HT1080 (cell line): ENCODE measurements around the gene CNTNAP2. TPM values are rescaled to one million over a fixed set of nuclear protein-coding genes. Genes with fewer than 3 reads are reported as not detected.
A peak's percentile ranks its signal among the peaks of the same experiment; 100 is the strongest.
"Not testable (repeated sequence)": the region's sequence is repeated elsewhere in the genome, so short reads cannot be mapped to it uniquely, and the experiment has no call there.

Experiments used
- DNase-seq: peaks from one replicate; pipeline ENCODE4 v3.0.0-alpha.2; 2015; ENCODE audit warnings: low read depth
- total RNA-seq: library from RNA; depleted of rRNA; stranded (reverse); fragments of >200 nt; shearing (Covaris generic); gene quantifications from 2 replicates; pipeline ENCODE4 v1.2.3, GENCODE V29; 2014

The CNTNAP2 gene
- total RNA-seq, 1 experiment from 2014 or later: not detected

- no peak for DNase-seq
These were observed 2159.9 kb downstream of the CNTNAP2 start for GRCh38 chr7:148276314-148277041.

- DNase-seq: no peak
These were observed 2160.6 kb downstream of the CNTNAP2 start for GRCh38 chr7:148277042-148277660.

DNA sequence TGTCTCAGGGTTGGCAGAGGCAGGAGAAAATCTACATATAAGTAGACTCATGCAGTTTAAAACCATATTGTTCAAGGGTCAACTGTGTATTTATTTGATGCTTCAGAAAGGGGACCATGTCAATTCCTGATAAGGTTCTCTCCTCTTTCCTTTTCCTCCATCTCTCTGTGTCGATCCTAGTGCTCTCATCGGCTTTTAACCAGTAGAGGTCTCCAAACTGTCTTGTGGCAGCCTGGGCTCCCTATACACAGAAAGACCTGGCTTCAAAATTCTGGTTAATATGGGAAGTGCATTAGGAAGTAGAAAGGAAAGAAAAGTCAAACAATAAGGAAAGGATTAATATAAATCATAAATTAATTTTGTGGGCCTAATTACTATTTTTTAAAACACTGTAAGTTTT lies 2169.5 kb downstream of the CNTNAP2 start:
- DNase-seq: no peak

GRCh38 chr7:148287538-148287937 lies 2170.9 kb downstream of the CNTNAP2 start:
- DNase-seq: no peak

DNA sequence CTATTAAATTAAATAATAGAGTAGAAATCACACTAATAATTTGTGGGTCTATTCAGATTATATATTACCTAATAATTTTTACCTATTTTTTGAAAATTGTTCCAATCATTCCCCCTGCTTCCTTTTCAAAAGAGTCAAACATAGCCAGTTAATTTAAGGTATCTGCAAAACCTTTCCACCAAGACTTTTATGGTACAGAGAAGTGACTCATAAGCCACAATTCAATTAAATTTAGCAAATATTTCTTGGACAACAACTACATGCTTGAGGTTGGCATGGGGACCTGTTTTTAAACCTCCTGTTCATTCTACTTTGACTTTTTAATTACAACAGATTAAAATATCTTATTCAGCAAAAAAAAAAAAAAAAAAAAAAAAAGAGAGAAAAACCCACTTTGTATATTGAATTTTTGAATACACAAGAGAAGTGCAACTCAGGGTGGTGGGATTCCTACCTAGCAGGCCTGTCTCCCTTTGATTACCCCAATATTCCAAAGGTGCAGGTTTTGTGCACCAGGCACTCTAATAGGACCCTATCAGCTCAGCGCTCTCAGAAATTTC lies 2172.1 kb downstream of the CNTNAP2 start:
- DNase-seq: no peak

DNA sequence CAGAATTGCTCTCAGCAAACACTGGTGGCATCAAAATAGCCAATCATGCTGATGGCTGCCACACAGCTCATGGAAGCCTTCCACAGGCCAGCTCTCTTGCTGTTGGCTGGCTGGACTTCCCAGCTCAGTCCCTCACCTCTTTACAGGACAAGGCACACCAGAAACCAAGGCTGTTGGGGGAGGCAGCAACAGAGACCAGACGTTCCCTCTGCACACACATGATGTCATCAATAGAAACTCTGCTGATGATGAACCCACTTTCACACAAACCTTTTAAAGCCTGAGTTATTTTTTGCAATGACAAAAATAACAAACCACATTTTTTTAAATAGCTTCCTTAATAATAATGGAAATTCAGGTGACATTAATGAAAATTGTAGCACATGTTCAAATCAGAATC lies 2173.0 kb downstream of the CNTNAP2 start:
- no peak for DNase-seq

DNA sequence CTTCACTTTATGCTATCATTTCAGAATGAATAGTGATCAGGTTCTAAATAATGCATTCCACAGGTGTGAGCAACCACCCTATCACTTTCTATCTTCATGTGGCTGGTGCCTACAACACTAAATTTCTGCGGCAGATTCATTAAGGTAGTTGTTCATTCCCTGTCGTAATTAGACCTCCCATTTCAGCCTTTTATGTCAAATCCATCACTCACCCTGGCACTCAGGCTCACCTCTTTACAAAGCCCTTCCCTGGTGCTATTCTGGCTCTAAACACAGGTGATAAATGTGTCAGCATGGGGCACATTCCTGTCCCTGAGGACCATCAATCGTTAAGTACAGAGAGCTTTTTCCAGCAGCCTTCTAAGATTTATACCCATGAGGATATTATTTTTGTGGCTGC lies 2173.9 kb downstream of the CNTNAP2 start:
- DNase-seq: no peak

DNA sequence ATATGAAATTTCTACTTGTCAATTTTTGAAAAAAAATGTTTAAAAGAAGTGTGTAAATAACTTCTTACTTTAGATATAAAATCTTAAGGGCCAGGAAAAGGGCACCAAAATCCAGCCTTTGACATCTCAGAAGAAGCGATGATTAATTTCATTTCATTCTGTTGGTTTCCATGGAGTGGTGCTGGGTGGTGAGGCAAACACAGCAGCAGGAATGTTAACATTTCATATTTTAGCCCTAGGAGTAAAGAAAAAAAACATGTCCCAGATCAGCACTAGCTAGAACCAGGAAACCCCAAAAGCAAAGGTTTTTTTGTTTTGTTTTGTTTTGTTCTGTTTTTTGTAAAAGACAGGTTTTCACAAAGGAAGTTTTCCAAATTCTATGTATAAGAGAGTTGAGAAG lies 2175.2 kb downstream of the CNTNAP2 start:
- no peak for DNase-seq

DNA sequence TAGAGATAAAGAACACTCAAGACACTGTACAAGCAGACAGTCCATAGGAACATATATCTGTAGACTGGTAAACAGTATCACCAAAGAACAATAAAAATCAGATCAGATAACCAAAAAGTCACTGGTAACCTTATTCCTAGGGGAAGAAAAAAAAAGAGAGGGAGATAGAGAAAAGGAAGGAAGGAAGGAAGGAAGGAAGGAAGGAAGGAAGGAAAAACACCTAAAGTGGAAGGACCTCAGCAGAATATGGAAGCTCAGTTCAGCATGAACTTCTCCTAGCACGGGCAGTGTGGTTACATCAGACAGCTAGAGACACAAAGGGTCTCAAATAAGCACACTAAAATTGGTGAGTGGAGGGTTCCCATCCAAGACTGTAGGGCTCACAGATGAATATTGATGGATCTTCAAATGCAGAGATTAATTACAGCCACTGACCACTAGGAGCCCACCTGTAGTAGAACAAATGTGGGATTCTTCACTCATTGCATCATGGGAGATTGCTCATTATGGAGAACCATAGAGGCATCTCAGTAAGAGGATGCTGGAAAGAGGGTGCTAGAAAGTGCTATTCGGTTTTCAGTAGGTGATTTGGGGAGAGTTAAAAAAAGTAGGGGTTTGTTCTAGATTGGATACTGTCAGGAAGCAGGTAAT lies 2180.5 kb downstream of the CNTNAP2 start:
- peak; percentile 1 for DNase-seq

- DNase-seq: not testable (repeated sequence)
These were observed 2182.2 kb downstream of the CNTNAP2 start for GRCh38 chr7:148298768-148299167.

GRCh38 chr7:148299350-148300276 lies 2183.0 kb downstream of the CNTNAP2 start:
- no peak for DNase-seq

DNA sequence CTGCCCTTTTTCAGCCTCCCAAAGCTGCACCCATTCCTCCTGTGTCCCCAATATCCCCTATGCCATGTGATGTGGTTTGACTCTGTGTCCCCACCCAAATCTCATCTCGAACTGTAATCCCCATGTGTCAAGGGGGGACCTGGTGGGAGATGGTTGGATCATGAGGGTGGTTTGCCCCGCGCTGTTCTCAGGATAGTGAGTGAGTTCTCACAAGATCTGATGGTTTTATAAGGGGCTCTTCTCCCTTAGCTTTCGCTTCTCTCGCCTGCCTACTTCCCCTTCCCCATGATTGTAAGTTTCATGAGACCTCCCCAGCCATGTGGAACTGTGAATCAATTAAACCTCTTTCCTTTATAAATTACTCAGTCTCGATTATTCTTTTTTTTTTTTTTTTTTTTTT lies 2185.8 kb downstream of the CNTNAP2 start:
- DNase-seq: not testable (repeated sequence)

GRCh38 chr7:148303295-148304082 lies 2186.9 kb downstream of the CNTNAP2 start:
- no peak for DNase-seq

GRCh38 chr7:148304083-148304335 lies 2187.4 kb downstream of the CNTNAP2 start:
- DNase-seq: no peak

DNA sequence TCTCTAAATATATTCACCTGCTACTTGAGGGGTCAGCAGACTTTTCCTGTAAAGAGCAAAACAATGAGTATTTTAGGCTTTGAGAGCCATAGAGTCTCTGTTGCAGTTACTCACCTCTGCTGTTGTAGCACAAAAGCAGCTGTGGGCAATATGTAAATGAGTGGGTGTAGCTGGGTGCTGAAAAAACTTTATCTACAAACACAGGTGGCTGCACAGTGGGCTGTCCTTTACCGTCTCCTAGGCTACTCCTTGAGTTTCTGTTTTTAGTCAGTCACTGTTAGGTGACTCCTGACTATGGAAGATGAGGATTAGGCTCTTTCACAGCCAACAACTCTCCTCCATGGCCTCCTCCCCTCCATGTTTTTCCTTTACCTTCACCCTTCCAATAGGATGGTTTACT lies 2187.9 kb downstream of the CNTNAP2 start:
- DNase-seq: no peak

DNA sequence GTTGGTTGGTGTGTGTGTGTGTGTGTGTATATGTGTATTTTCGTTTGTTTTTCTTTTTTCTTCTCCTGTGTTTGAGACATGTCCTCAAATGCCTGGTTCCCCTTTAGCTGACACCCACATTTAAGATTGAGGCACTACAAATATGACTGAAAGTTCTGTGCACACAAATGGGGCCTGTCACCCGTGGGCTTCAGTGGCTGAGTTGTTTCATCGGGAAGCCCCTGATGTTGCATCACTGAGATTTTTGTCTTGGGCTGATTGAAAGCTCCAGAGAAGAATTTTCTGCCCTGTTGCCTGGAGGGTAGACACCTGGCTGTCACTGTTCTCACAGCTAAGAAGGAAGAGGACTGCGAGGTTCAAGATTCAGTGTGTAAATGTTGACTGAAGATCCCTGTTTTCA lies 2190.2 kb downstream of the CNTNAP2 start:
- no peak for DNase-seq

DNA sequence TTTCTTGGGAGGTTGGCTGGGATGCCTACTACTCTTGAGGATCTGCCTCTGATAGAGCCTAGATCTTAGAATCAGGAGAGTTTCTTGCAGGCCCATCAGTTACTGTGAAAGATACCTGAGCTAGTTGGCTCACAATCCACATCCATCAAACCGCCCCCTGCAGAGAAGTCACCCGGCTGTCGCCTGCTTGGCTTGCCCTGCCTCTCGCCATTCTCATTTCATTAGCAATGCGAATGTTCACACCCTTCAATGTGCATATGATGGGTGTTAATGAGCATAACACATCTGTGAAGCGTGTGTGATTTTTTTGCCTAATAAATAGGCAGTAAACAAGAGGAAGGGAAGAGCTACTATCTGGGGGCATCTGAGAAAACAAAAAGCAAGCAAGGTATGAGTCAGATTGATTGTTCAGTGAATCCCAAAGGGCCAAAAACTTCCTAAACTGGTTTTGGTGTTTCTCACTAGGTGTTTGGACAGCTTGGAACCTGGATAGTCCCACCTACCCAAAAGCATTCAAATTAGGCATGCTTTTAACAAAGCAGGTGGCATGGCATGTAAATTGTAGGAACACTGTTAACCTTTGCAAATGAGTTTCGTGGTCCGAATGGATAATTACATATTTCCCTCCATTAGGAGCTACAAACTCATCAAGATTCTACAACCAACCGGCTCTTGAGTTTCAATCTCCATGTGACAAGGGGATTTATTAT lies 2201.7 kb downstream of the CNTNAP2 start:
- DNase-seq: no peak

- no peak for DNase-seq
These were observed 2202.2 kb downstream of the CNTNAP2 start for GRCh38 chr7:148318838-148319237.

GRCh38 chr7:148319316-148319808 lies 2202.8 kb downstream of the CNTNAP2 start:
- DNase-seq: no peak

- DNase-seq: no peak
These were observed 2208.6 kb downstream of the CNTNAP2 start for GRCh38 chr7:148325208-148325607.
